Upper lobe of left lung (tissue), 4 donors: ENCODE results near the gene ZNF710.

Experiments
- POLR2A ChIP-seq, 4 donors: fragments of 450-650 bp; IDR thresholded peaks; one replicate each; pipeline ENCODE4 v1.5.1; 2016 to 2017; ENCODE audit warnings: antibody characterized with exemption in 4 of 4, mild to moderate bottlenecking in 2 of 4
- POLR2AphosphoS5 ChIP-seq, 2 donors: sonication (generic); formaldehyde crosslinking; IDR thresholded peaks; one replicate each; pipeline ENCODE4 v1.5.1; 2017; ENCODE audit warnings: antibody characterized with exemption in 2 of 2
- TF ChIP-seq, protein P1 (sequence below), 6 experiments: fragments of 450-650 bp in 4 of 6; fragments of 200-600 bp in 2 of 6; sonication (generic) in 2 of 6; IDR thresholded peaks; one replicate each; pipeline ENCODE4 v1.5.1; 2016 to 2019; ENCODE audit warnings: antibody characterized with exemption in 6 of 6

DNA sequence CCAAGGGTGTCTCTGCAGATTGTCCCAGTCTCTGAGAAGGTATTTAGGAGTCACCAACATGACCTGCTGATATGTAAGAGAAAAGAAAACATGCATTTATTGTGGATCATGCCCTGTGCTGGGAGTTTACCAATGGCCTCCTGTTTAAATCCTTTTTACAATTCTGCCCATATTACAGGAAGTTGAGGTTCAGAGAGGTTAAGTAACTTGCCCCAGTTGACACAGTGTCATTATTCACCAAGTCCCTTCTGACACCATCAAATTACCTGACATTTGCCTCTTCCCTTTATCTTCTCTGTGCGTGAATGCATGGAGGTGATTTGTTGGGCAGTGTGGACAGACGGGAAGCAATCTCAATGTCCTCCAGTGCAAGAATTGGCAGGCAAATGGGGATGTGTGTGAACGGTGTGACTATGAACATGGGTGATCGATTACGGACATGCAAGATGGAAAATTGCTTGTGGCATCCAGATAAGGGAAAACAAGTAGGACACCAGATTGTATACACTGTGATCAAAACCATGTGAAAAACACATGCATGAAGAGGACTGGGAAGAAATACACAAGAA, 27.3 kb downstream of the ZNF710 start:
- TF ChIP-seq, protein P1, sequence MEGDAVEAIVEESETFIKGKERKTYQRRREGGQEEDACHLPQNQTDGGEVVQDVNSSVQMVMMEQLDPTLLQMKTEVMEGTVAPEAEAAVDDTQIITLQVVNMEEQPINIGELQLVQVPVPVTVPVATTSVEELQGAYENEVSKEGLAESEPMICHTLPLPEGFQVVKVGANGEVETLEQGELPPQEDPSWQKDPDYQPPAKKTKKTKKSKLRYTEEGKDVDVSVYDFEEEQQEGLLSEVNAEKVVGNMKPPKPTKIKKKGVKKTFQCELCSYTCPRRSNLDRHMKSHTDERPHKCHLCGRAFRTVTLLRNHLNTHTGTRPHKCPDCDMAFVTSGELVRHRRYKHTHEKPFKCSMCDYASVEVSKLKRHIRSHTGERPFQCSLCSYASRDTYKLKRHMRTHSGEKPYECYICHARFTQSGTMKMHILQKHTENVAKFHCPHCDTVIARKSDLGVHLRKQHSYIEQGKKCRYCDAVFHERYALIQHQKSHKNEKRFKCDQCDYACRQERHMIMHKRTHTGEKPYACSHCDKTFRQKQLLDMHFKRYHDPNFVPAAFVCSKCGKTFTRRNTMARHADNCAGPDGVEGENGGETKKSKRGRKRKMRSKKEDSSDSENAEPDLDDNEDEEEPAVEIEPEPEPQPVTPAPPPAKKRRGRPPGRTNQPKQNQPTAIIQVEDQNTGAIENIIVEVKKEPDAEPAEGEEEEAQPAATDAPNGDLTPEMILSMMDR (IDR thresholded peaks at IDR 0.05), result no peak
- TF ChIP-seq POLR2A (IDR thresholded peaks at IDR 0.05) (no peak), POLR2AphosphoS5 (IDR thresholded peaks at IDR 0.05) (no peak)
